GM11168 (cell line): ENCODE data around the gene CALML3.

Experiments
- in situ Hi-C: fragments of 300-500 bp; cut with MboI; formaldehyde crosslinking; loops from one replicate; pipeline ENCODE4 v1.12.0; 2022; ENCODE audit warnings: low sequenced_read_pairs; ENCODE audit not compliant: unreplicated experiment

CALML3 gene

GRCh38 chr10:5536486-5537081 lies 11.8 kb downstream of the CALML3 start:
- in situ Hi-C loops, result no loop called here

GRCh38 chr10:5537684-5538083 lies 12.9 kb downstream of the CALML3 start:
- in situ Hi-C loops, result no loop called here

- in situ Hi-C loops, result no loop called here
Observed at GRCh38 chr10:5538446-5538845, 13.7 kb downstream of the CALML3 start.

GRCh38 chr10:5538892-5539651 lies 14.3 kb downstream of the CALML3 start:
- in situ Hi-C loops, result no loop called here

- in situ Hi-C loops, result no loop called here
Observed at GRCh38 chr10:5540080-5540479, 15.3 kb downstream of the CALML3 start.

- in situ Hi-C loops, result no loop called here
Observed at GRCh38 chr10:5540891-5541290, 16.1 kb downstream of the CALML3 start.

- in situ Hi-C loops, result no loop called here
Observed at GRCh38 chr10:5542100-5542499, 17.3 kb downstream of the CALML3 start.

GRCh38 chr10:5543623-5544022 lies 18.9 kb downstream of the CALML3 start:
- in situ Hi-C loops, result no loop called here

GRCh38 chr10:5544216-5544805 lies 19.6 kb downstream of the CALML3 start:
- in situ Hi-C loops, result no loop called here

GRCh38 chr10:5545011-5545410 lies 20.2 kb downstream of the CALML3 start:
- in situ Hi-C loops, result no loop called here

GRCh38 chr10:5545426-5545777 lies 20.6 kb downstream of the CALML3 start:
- in situ Hi-C loops, result no loop called here

GRCh38 chr10:5545778-5546710 lies 21.3 kb downstream of the CALML3 start:
- in situ Hi-C loops, result no loop called here

GRCh38 chr10:5546891-5547680 lies 22.3 kb downstream of the CALML3 start:
- in situ Hi-C loops, result no loop called here

GRCh38 chr10:5547681-5547930 lies 22.8 kb downstream of the CALML3 start:
- in situ Hi-C loops, result no loop called here

GRCh38 chr10:5547931-5548660 lies 23.3 kb downstream of the CALML3 start:
- in situ Hi-C loops, result no loop called here

GRCh38 chr10:5549462-5550249 lies 24.9 kb downstream of the CALML3 start:
- in situ Hi-C loops, result no loop called here

GRCh38 chr10:5550250-5550545 lies 25.4 kb downstream of the CALML3 start:
- in situ Hi-C loops, result no loop called here

- in situ Hi-C loops, result no loop called here
Observed at GRCh38 chr10:5550621-5551530, 26.1 kb downstream of the CALML3 start.
